Measurements from ENCODE around the gene MACROD2. TPM values are rescaled to one million over a fixed set of nuclear protein-coding genes. Genes with fewer than 3 reads are reported as not detected.

MACROD2 gene
- total RNA-seq, 1 experiment from 2014 or later, result 1.6 TPM

GRCh38 chr20:15834857-15835256 is 1839.5 kb downstream of the MACROD2 start:
- Histone ChIP-seq H2BK120ac (ENCODE audit: low read depth, low read length, poor library complexity, severe bottlenecking) (no peak overlapping the region), H3K14ac (ENCODE audit: insufficient read depth, low read length) (no peak overlapping the region), H3K23me2 (ENCODE audit: insufficient read length, low read depth, low read length, poor library complexity, severe bottlenecking) (no peaks in the 10 kb centered on the region), H3T11ph (ENCODE audit: low read length) (no peak overlapping the region), H4K20me1 (ENCODE audit: control insufficient read depth, insufficient read depth, insufficient read length) (no peaks in the 10 kb centered on the region), H3K4ac (ENCODE audit: low read depth, low read length) (no peak overlapping the region), H4K91ac (ENCODE audit: insufficient read length, low read depth, low read length) (no peak overlapping the region), H4K8ac (replicated peaks; ENCODE audit: insufficient read length, low read depth, low read length) (no peak overlapping the region), H2AK5ac (ENCODE audit: insufficient read length, low read length) (no peak overlapping the region), H2BK20ac (ENCODE audit: low read depth, low read length, poor library complexity, severe bottlenecking) (no peak overlapping the region), H3K79me2 (ENCODE audit: insufficient read depth, low read length) (no peaks in the 10 kb centered on the region), H3K4me2 (ENCODE audit: insufficient read depth, insufficient read length, low read length) (no peak overlapping the region), H3K27ac (ENCODE audit: insufficient read length, low read depth, low read length) (no peak overlapping the region), H3K79me1 (ENCODE audit: insufficient read depth, low read depth, low read length, poor library complexity, severe bottlenecking) (no peaks in the 10 kb centered on the region), H3K27me3 (ENCODE audit: insufficient read depth, low read length) (no peaks in the 10 kb centered on the region), H3K9ac (ENCODE audit: extremely low read depth, insufficient read length, low read length) (no peak overlapping the region), H2AFZ (ENCODE audit: low read length) (no peak overlapping the region), H3K23ac (ENCODE audit: insufficient read length, low read depth, low read length) (no peak overlapping the region), H2BK5ac (ENCODE audit: insufficient read length, low read length) (no peak overlapping the region), H3K18ac (ENCODE audit: insufficient read length, low read depth, low read length) (no peak overlapping the region), H3K56ac (ENCODE audit: insufficient read length, low read depth, low read length) (no peak overlapping the region), H3K4me1 (ENCODE audit: insufficient read depth, low read length) (no peaks in the 10 kb centered on the region; the same call in 1 of the 2 replicates), H2BK15ac (ENCODE audit: low read depth, low read length) (no peak overlapping the region), H3K9me3 (ENCODE audit: control insufficient read depth, low read depth, low read length) (no peaks in the 10 kb centered on the region), H4K5ac (ENCODE audit: insufficient read length, low read depth, low read length) (no peak overlapping the region), H2BK12ac (ENCODE audit: insufficient read length, low read depth, low read length) (no peak overlapping the region)
- no peak overlapping the region for H3K4me3 Mint-ChIP-seq
- H3K27ac Mint-ChIP-seq, result no peak overlapping the region
- H3K9me3 Mint-ChIP-seq, result no peaks in the 10 kb centered on the region
- WGBS (ENCODE audit: extremely low coverage, insufficient read length, low lambda C conversion rate), result no CpG with 5 or more reads among the region's 3 CpGs
- no peaks in the 10 kb centered on the region for H3K27me3 Mint-ChIP-seq (ENCODE audit: low read depth)
- TF ChIP-seq CTCF (conservative IDR thresholded peaks at IDR 0.05), result no peak
- no peak for DNase-seq
- no peaks in the 10 kb centered on the region; a peak in 1 of 7 replicates for H3K36me3 Mint-ChIP-seq (ENCODE audit: insufficient read depth in 1 of 3, low read depth in 3 of 3)
- H3K4me1 Mint-ChIP-seq, result peaks cover 8 to 9% of the 10 kb centered on the region in 2 experiments

All from H9 (cell line).